HL-60/S4 (cell line): ENCODE measurements around the gene HEATR3.

ENCODE experiments used
- in situ Hi-C: fragments of 300-500 bp; cut with MboI; formaldehyde crosslinking; loops from 2 replicates; pipeline ENCODE4 v1.14.3; 2022; ENCODE audit warnings: low sequenced_read_pairs

Gene HEATR3

DNA sequence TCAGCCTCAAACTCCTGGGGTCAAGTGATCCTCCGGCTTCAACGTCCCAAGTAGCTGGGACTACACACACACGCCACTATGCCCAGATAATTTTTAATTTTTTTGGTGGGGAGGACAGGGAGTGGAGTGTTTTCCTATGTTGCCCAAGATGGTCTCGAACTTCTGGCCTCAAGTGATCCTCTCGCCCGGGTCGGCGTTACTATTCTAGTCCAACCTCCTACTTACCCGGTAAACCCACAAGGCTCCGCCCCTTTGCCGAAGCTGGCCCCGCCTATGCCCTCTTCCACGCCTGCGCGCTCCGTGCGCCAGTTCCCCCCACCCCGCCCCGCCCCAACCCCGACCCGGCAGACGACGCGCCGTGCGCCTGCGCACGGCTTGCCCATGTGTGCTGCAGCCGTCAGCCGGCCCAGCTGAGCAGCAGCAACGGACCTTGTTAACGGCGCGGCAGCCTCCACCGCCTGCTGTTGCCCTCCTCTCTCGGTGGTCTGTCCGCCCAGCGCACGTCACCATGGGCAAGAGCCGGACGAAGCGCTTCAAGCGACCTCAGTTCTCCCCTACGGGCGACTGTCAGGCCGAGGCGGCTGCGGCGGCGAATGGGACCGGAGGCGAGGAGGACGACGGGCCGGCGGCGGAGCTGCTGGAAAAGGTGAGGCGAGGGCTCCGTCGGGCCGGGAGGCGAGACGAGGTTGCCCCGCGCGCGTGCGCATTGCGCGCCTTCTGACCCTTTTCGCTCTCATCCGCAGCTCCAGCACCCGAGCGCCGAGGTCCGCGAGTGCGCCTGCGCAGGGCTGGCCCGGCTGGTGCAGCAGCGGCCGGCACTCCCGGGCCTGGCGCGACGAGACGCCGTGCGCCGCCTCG lies at the start of gene HEATR3:
TSS of gene HEATR3 (plus strand) at position 347 of the 858 bp plus-strand sequence. CDS start at position 509, 162 bp downstream.
- in situ Hi-C loops: no loop called here

DNA sequence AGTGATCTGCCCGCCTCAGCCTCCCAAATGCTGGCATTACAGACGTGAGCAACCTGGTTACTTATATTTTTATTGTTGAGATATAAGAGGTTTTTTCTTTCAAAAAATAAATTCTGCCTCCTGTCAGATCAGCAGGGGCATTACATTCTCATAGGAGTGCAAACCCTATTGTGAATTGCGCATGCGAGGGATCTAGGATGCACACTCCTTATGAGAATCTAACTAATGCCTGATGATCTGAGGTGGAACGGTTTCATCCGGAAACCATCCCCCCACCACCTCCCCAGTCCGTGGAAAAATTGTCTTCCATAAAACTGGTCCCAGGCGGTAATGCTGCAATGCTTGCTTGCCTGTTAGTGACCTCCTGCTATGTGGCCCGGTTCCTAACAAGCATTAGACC lies 48.2 kb upstream of the HEATR3 start:
- in situ Hi-C loops: no loop called here

GRCh38 chr16:50021544-50021943 lies 44.2 kb upstream of the HEATR3 start:
- in situ Hi-C loops: loop anchor here (10.0 kb wide), 2 partner anchors 193 to 343 kb away; partner anchors contain the start of gene BRD7

DNA sequence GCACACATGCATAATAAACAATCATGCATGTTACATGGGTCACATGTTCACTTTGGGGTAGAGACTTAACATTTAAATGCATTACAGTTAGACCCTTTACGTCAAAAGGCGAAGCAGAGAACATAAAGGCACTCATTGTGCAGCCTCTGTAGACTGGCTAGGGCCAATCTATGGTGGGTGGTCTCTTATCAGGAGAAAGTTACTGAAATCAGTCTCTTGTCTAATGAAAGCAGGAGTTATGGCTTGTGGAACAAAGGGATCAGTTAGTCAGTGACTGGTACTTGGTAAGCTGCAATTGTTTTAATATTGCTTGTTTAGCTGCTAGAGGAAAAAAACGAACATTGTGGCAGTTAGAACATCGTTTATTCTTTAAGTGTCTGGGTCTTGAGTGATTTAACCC lies 42.1 kb upstream of the HEATR3 start:
- in situ Hi-C loops: loop anchor here (10.0 kb wide), 2 partner anchors 191 to 341 kb away; partner anchors contain the start of gene BRD7

- in situ Hi-C loops: loop anchor here (10.0 kb wide), 2 partner anchors 191 to 341 kb away; partner anchors contain the start of gene BRD7
Observed at GRCh38 chr16:50024207-50024606, 41.6 kb upstream of the HEATR3 start.

DNA sequence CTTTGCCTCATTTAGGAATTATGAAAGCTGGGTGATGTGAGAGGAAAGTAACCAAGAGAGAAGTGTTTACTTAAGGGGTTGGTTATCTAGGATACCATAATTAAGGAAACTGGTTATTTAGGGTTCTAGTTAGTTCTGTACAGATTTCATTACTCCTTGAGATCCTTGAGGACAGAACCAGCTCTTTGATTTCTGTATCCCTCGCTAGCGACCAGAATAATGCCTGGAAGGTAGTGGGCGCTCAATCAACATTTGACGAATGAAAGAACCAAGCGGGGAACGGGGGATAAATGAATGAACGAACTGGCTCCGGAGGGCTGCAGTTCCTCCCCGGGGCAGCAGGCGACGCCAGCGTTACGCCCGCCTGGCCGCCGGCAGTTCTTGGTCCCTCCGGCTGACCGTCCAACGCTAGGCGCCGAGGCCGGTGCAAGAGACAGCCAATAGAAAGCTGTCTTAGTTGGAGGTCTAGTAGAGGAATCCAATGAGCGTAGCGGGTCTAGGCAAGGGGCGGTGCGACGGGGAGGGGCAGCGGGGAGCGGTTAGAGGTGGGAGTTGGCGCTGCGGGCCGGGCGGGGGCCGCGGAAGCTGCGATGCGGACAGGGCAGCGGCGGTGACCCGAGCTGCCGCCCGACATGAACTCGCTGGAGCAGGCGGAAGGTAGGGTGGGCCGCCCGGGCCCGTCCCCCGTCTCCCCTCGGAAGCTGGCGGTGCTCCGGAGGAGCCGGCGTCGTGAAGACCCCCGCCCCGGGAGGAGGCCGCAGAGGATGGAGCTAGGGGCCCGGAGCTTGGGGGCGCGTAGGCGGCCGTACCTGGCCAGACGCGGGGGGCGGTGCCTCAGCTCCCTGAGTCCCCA lies 40.9 kb upstream of the HEATR3 start, which contains the start of gene CNEP1R1:
TSS of gene CNEP1R1 (plus strand) at position 542 of the 853 bp plus-strand sequence. CDS start at position 633, 91 bp downstream.
- in situ Hi-C loops: loop anchor here (10.0 kb wide), 2 partner anchors 190 to 340 kb away; partner anchors contain the start of gene BRD7

DNA sequence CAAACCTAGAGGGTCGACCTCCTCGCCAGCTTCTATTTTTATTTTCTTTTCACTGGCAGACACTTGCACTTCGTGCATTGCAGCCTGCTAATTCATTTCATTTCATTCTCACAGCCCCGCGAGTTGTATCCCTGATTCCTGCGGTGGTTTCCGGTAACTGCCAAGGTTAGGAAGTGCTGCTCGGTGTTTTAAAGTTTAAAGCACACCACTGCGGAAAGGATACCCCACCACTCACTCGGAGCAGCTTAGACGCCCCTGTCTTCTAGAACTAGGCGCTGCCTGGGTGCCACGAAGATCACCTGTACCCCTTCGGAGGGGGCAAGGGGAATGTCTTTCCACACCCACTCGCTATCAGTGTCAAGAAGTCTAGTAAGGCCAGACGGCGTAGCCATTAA lies 40.2 kb upstream of the HEATR3 start:
- in situ Hi-C loops: loop anchor here (10.0 kb wide), 2 partner anchors 189 to 339 kb away; partner anchors contain the start of gene BRD7

DNA sequence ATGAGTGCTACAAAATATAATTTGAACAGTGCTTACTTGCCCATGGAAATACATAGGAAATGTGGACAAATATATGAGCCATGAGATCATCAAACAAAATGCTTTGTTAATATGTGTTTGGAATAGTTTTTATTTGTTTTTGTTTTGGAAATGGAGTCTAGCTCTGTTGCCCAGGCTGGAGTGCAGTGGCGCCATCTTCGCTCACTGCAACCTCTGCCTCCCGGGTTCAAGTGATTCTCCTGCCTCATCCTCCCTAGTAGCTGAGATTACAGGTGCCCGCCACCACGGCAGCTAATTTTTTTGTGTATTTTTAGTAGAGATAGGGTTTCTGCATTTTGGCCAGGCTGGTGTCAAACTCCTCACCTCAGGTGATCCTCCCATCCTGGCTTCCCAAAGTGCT lies 37.9 kb upstream of the HEATR3 start:
- in situ Hi-C loops: loop anchor here (10.0 kb wide), 2 partner anchors 187 to 337 kb away; partner anchors contain the start of gene BRD7

GRCh38 chr16:50035468-50035992 lies 30.2 kb upstream of the HEATR3 start:
- in situ Hi-C loops: no loop called here

DNA sequence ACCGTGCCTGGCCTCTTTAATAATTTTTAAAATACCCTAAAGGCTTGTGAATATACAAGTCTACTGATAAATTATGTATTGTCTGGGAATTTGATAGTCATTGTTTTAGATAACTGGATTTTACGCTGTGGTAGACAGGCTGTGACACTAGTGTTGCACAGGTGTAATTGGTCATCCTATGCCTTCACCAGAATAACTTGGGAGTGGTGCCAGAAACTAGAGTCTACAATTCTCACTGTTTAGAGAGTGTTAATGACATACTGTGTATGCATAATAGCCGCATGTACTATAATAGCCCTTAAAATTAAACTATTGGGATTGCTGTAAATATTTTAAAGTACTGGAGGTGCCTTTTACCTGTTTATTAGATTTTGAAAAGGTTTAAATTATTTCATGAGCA lies 29.3 kb upstream of the HEATR3 start:
- in situ Hi-C loops: no loop called here

- in situ Hi-C loops: no loop called here
Observed at GRCh38 chr16:50037662-50038220, 28.0 kb upstream of the HEATR3 start.

- in situ Hi-C loops: no loop called here
Observed at GRCh38 chr16:50038286-50038685, 27.5 kb upstream of the HEATR3 start.

- in situ Hi-C loops: no loop called here
Observed at GRCh38 chr16:50038756-50039529, 26.8 kb upstream of the HEATR3 start.

- in situ Hi-C loops: no loop called here
Observed at GRCh38 chr16:50040018-50040417, 25.8 kb upstream of the HEATR3 start.

GRCh38 chr16:50040710-50041109 lies 25.1 kb upstream of the HEATR3 start:
- in situ Hi-C loops: no loop called here

GRCh38 chr16:50043358-50043757 lies 22.4 kb upstream of the HEATR3 start:
- in situ Hi-C loops: no loop called here

- in situ Hi-C loops: no loop called here
Observed at GRCh38 chr16:50045412-50045811, 20.4 kb upstream of the HEATR3 start.

DNA sequence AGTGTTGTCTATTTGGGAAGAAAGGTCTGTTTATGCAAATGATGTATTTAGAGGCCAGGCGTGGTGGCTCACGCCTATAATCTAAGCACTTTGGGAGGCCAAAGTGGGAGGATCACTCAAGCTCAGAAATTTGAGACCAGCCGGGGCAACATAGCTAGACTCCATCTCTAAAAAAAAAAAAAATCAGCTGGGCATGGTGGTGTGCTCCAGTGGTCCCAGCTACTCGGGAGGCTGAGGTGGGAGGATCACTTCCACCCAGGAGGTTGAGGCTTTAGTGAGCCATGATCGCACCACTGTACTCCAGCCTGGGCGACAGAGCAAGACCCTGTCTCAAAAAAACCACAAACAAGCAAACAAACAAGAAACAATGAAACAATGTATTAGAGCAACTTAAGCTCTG lies 18.9 kb upstream of the HEATR3 start:
- in situ Hi-C loops: no loop called here

GRCh38 chr16:50047864-50048263 lies 17.9 kb upstream of the HEATR3 start:
- in situ Hi-C loops: no loop called here

DNA sequence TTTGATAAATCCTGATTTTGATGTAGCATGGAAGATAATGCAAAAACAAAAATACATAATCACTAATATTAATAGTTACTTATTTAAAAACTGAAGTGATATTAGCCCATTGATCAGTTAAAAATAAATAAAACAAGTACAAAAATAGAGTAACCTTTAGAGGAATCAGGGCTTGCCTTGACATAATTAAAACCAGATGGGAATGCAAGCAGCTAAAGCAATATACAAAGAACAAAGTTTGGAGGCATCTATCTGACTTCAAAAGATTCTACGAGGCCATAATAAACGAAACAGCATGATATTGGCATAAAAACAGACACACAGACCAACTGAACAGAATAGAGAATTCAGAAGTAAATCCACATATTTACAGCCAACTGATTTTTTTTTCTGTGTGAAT lies 15.0 kb upstream of the HEATR3 start:
- in situ Hi-C loops: no loop called here
